Measurements from ENCODE around the gene EPHA4. TPM values are rescaled to one million over a fixed set of nuclear protein-coding genes. Genes with fewer than 3 reads are reported as not detected.

EPHA4 gene
- total RNA-seq, 1 donor from 2014 or later = 24.1 TPM

DNA sequence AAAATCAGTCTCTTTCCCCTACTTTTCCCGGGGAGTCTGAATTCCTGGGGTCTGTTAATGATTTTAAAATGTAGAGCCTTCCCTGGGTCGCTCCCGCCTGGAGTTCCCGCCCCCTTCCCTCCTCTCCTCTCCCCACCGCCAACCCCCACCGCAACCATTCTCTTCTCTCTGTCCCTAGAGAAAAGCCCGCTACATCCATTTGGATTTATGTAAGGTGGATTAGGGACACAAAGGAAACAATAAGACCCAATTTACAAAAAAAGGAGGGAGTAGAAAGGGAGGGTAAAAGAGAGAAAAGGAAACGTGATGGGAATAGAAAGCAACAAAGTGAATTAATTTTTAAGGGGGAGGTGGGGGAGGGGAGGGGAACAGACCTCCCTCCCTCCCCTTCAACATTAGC is 2.2 kb downstream of the EPHA4 start:
- TF ChIP-seq POLR2A (IDR thresholded peaks at IDR 0.05) = no peak
- TF ChIP-seq, protein P1, sequence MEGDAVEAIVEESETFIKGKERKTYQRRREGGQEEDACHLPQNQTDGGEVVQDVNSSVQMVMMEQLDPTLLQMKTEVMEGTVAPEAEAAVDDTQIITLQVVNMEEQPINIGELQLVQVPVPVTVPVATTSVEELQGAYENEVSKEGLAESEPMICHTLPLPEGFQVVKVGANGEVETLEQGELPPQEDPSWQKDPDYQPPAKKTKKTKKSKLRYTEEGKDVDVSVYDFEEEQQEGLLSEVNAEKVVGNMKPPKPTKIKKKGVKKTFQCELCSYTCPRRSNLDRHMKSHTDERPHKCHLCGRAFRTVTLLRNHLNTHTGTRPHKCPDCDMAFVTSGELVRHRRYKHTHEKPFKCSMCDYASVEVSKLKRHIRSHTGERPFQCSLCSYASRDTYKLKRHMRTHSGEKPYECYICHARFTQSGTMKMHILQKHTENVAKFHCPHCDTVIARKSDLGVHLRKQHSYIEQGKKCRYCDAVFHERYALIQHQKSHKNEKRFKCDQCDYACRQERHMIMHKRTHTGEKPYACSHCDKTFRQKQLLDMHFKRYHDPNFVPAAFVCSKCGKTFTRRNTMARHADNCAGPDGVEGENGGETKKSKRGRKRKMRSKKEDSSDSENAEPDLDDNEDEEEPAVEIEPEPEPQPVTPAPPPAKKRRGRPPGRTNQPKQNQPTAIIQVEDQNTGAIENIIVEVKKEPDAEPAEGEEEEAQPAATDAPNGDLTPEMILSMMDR (IDR thresholded peaks at IDR 0.05) = no peak
- TF ChIP-seq POLR2AphosphoS5 (IDR thresholded peaks at IDR 0.05; ENCODE audit: insufficient read depth in 1 of 2, low read depth in 1 of 2) = no peak
- no peaks in the 10 kb centered on the region for H3K27me3 ChIP-seq
- no peak for DNase-seq (ENCODE audit: extremely low spot score in 2 of 2)
- H3K4me1 ChIP-seq = peaks cover 34% of the 10 kb centered on the region
- peak overlapping the region; percentile 58 to 88 for H3K4me3 ChIP-seq
- no peaks in the 10 kb centered on the region for H3K36me3 ChIP-seq
- intact Hi-C loops (cut with DNase I) = loop anchor here (10.0 kb wide), 1 partner anchor 1835 kb away; no protein-coding TSS in a partner anchor
- no peak overlapping the region for H3K27ac ChIP-seq
- no peaks in the 10 kb centered on the region for H3K9me3 ChIP-seq

DNA sequence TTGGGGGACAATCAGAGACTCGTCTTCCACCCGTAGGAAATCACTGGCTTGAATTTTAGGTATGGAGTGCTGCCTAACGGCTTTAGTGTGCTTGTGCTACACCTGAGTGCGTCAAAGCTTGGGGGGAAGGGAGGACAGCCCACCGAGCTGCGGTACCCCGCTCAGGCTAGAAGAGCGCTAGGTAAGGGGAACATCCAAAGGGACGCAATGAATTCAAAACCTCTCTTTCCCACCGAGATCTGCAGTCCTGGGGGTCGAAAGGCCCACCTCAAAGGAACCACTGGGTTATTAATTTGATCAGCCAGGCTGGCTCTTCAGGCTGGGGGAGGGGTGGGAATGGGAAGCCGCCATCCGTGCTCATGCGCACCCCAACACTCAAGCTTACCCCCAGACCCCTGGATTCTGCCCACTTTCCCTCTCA is 2.7 kb downstream of the EPHA4 start:
- TF ChIP-seq, protein P1 (IDR thresholded peaks at IDR 0.05) = no peak
- TF ChIP-seq POLR2A (IDR thresholded peaks at IDR 0.05) (no peak), POLR2AphosphoS5 (IDR thresholded peaks at IDR 0.05; ENCODE audit: insufficient read depth in 1 of 2, low read depth in 1 of 2) (no peak)
- H3K4me3 ChIP-seq = peak overlapping the region; percentile 58 to 88
- no peaks in the 10 kb centered on the region for H3K36me3 ChIP-seq
- peaks cover 32% of the 10 kb centered on the region for H3K4me1 ChIP-seq
- no peaks in the 10 kb centered on the region for H3K27me3 ChIP-seq
- no peaks in the 10 kb centered on the region for H3K9me3 ChIP-seq
- no peak for DNase-seq (ENCODE audit: extremely low spot score in 2 of 2)
- no peak overlapping the region for H3K27ac ChIP-seq
- intact Hi-C loops (cut with DNase I) = no loop called here

DNA sequence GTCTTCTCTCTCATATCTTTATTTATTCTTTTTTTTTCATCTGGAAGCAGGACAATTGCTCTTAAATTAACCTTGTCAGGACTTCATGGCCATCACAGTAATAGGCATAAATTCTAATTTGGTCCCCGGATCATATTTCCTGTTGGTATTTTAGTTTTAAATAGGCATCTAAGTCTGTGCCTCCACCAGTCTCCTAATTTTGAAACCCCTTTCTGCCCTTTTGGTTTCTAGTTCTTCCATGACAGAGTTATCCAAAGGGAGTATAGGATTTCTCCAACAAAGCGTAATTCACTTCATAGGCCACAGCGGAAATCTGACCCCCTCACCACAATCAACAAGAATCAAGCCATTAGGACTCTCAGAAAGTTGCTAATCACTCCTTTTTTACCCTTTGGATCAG is 3.8 kb downstream of the EPHA4 start:
- H3K27ac ChIP-seq = no peak overlapping the region
- intact Hi-C loops (cut with DNase I) = no loop called here
- TF ChIP-seq, protein P1 (IDR thresholded peaks at IDR 0.05) = no peak
- TF ChIP-seq POLR2A (IDR thresholded peaks at IDR 0.05) = no peak
- TF ChIP-seq POLR2AphosphoS5 (IDR thresholded peaks at IDR 0.05; ENCODE audit: insufficient read depth in 1 of 2, low read depth in 1 of 2) = no peak
- H3K4me3 ChIP-seq = no peak overlapping the region
- H3K4me1 ChIP-seq = peaks cover 25% of the 10 kb centered on the region
- H3K36me3 ChIP-seq = no peaks in the 10 kb centered on the region
- no peaks in the 10 kb centered on the region for H3K27me3 ChIP-seq
- no peak for DNase-seq (ENCODE audit: extremely low spot score in 2 of 2)
- H3K9me3 ChIP-seq = no peaks in the 10 kb centered on the region

DNA sequence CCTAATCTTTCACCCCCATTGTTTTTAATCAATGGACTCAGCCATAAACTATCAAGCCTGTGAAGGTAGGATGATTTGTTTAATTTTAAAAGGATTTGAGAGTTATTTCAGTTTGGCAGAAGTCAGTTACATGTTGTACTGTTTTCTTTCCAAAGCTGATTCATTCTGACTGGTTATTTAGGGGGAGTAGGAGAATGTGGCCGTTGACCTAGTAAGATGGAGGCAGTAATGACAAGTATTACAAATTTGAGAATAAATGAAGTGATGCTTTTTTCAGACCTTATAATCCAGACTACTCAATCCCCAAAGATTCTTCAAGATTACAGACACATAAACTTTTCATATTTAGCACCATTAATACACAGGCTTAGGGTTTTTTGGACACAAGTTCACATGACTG is 4.3 kb downstream of the EPHA4 start:
- no peak overlapping the region for H3K4me3 ChIP-seq
- DNase-seq (ENCODE audit: extremely low spot score in 2 of 2) = no peak
- no peak overlapping the region for H3K27ac ChIP-seq
- no peaks in the 10 kb centered on the region for H3K27me3 ChIP-seq
- H3K36me3 ChIP-seq = no peaks in the 10 kb centered on the region
- TF ChIP-seq POLR2A (IDR thresholded peaks at IDR 0.05) = no peak
- TF ChIP-seq, protein P1 (IDR thresholded peaks at IDR 0.05) = no peak
- no peak for TF ChIP-seq POLR2AphosphoS5 (IDR thresholded peaks at IDR 0.05; ENCODE audit: insufficient read depth in 1 of 2, low read depth in 1 of 2)
- intact Hi-C loops (cut with DNase I) = no loop called here
- H3K9me3 ChIP-seq = no peaks in the 10 kb centered on the region
- H3K4me1 ChIP-seq = peaks cover 25% of the 10 kb centered on the region

DNA sequence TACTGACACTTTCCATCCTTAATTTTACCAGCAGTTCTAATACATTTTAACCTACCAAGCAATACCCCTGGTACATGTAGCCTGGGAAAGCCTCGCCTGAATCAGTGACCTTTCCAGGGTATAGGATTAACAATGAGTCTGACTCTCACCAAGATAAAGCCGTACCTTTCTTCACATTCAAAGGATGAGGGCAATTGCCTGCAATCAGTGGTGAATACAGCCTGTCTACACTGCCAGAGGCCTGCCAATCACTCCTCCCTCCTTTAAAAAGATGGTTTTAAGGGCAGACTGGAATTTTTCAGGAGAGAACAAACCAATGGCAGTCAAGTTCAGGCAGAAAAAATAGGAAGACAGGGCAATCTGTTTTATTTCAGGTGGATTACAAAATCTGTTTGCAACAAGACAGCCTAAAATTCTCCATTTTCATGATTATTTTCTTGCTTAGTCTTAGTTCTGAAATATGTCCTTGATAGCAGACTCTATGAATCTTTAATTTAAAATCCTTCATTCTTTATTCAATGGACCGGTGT is 4.8 kb downstream of the EPHA4 start:
- H3K27ac ChIP-seq = no peak overlapping the region
- H3K36me3 ChIP-seq = no peaks in the 10 kb centered on the region
- intact Hi-C loops (cut with DNase I) = no loop called here

More for the DNA sequence above, 4.8 kb downstream of the EPHA4 start:
- no peaks in the 10 kb centered on the region for H3K9me3 ChIP-seq
- TF ChIP-seq, protein P1 (IDR thresholded peaks at IDR 0.05) = no peak
- TF ChIP-seq POLR2AphosphoS5 (IDR thresholded peaks at IDR 0.05; ENCODE audit: insufficient read depth in 1 of 2, low read depth in 1 of 2) = no peak
- no peak for TF ChIP-seq POLR2A (IDR thresholded peaks at IDR 0.05)
- H3K4me3 ChIP-seq = no peak overlapping the region
- H3K4me1 ChIP-seq = peaks cover 25% of the 10 kb centered on the region
- DNase-seq (ENCODE audit: extremely low spot score in 2 of 2) = no peak
- H3K27me3 ChIP-seq = no peaks in the 10 kb centered on the region

Measured in vagina (tissue), 2 donors.